CD4-positive, alpha-beta T cell treated with Interferon gamma for 1 hour (primary cell): ENCODE data around the gene SLFN11.
"Not testable (repeated sequence)": the region's sequence is repeated elsewhere in the genome, so short reads cannot be mapped to it uniquely, and the experiment has no call there.

ENCODE experiments used
- DNase-seq: peaks from one replicate; pipeline ENCODE4 v3.0.0-alpha.2; 2020

Gene SLFN11

GRCh38 chr17:35373534-35373983, at the start of gene SLFN11:
Gene SLFN11, minus strand, starts transcription at chr17:35373621. Its CDS starts 9,814 bp downstream, at chr17:35363807.
- DNase-seq = peak; percentile 89

GRCh38 chr17:35421069-35421468, 47.6 kb upstream of the SLFN11 start:
- not testable (repeated sequence) for DNase-seq

- DNase-seq = no peak
These were observed 43.2 kb upstream of the SLFN11 start for GRCh38 chr17:35416659-35417058.

- DNase-seq = not testable (repeated sequence)
These were observed 41.3 kb upstream of the SLFN11 start for GRCh38 chr17:35414707-35415106.

GRCh38 chr17:35414247-35414646, 40.8 kb upstream of the SLFN11 start:
- DNase-seq = no peak

GRCh38 chr17:35407531-35407930, 34.1 kb upstream of the SLFN11 start:
- no peak for DNase-seq

- no peak for DNase-seq
These were observed 33.1 kb upstream of the SLFN11 start for GRCh38 chr17:35406568-35406967.

GRCh38 chr17:35404360-35404759, 30.9 kb upstream of the SLFN11 start:
- no peak for DNase-seq

- not testable (repeated sequence) for DNase-seq
These were observed 20.4 kb upstream of the SLFN11 start for GRCh38 chr17:35393783-35394182.

- no peak for DNase-seq
These were observed 17.2 kb upstream of the SLFN11 start for GRCh38 chr17:35390663-35391062.

- DNase-seq = no peak
These were observed 16.7 kb upstream of the SLFN11 start for GRCh38 chr17:35390156-35390555.

- DNase-seq = no peak
These were observed 14.1 kb upstream of the SLFN11 start for GRCh38 chr17:35387496-35387895.

- no peak for DNase-seq
These were observed 4.3 kb upstream of the SLFN11 start for GRCh38 chr17:35377706-35378105.

GRCh38 chr17:35377068-35377467, 3.6 kb upstream of the SLFN11 start:
- DNase-seq = no peak

- no peak for DNase-seq
These were observed 2.8 kb upstream of the SLFN11 start for GRCh38 chr17:35376245-35376644.

- no peak for DNase-seq
These were observed 1.4 kb upstream of the SLFN11 start for GRCh38 chr17:35374766-35375344.

GRCh38 chr17:35373984-35374765, 754 bp upstream of the SLFN11 start:
- DNase-seq = peak; percentile 46

GRCh38 chr17:35372846-35373533, 431 bp downstream of the SLFN11 start:
- peak; percentile 40 for DNase-seq

- no peak for DNase-seq
These were observed 1.5 kb downstream of the SLFN11 start for GRCh38 chr17:35371934-35372333.

GRCh38 chr17:35368081-35368830, 5.2 kb downstream of the SLFN11 start:
- DNase-seq = peak; percentile 58

GRCh38 chr17:35361027-35361426, 12.4 kb downstream of the SLFN11 start:
- DNase-seq = no peak

GRCh38 chr17:35359398-35359797, 14.0 kb downstream of the SLFN11 start:
- DNase-seq = no peak

GRCh38 chr17:35352284-35352683, 21.1 kb downstream of the SLFN11 start:
- DNase-seq = no peak
